Right ventricle myocardium inferior (tissue), 1 donor: ENCODE measurements around the gene TRPV3. TPM values are rescaled to one million over a fixed set of nuclear protein-coding genes. Genes with fewer than 3 reads are reported as not detected.
"Not testable (repeated sequence)": the region's sequence is repeated elsewhere in the genome, so short reads cannot be mapped to it uniquely, and the experiment has no call there.

Source experiments
- ATAC-seq: fragments of 200-7000 bp; cut with Tn5 transposase; one replicate; pipeline ENCODE4 v1.9.1; 2020; ENCODE audit warnings: mild to moderate bottlenecking, moderate library complexity
- DNase-seq: peaks from one replicate; pipeline ENCODE4 v3.0.0; 2021; ENCODE audit errors: missing footprints
- intact Hi-C: fragments of 100-400 bp; cut with DNase I; formaldehyde crosslinking; loops from one replicate; pipeline ENCODE4 v1.11.0; 2022
- total RNA-seq: library from RNA; stranded (reverse); fragmentation: NEBNext Ultra II Directional; extraction: Animal tissue kit (Norgen Biotek cat#: 25700); gene quantifications from one replicate; pipeline ENCODE4 v1.2.1, GENCODE V29; 2021
- donor health status: DM: no; HTN: yes; CAD: no; lungs with severe emphysema.

TRPV3 gene
- total RNA-seq, 1 donor from 2014 or later: 0.84 TPM

DNA sequence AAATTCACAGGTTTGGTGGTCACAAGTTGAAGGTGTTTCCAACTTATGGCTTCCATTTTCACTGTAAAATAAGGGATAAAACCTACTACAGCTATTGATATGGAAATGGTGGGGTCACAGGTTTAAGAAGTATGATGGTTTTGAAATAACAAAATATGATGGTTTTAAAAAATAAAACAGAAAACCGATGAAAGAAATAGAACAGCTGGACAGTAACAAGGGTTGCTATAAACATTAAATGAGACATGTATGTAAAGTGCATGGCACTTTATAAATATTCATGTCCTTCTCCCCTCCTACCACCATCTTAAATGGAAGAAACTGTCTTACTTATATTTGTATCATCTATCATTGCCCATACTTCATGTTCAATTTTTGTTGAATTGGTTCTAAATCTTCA, 50.5 kb downstream of the TRPV3 start:
- no peak for ATAC-seq
- intact Hi-C loops: no loop called here
- DNase-seq: no peak

DNA sequence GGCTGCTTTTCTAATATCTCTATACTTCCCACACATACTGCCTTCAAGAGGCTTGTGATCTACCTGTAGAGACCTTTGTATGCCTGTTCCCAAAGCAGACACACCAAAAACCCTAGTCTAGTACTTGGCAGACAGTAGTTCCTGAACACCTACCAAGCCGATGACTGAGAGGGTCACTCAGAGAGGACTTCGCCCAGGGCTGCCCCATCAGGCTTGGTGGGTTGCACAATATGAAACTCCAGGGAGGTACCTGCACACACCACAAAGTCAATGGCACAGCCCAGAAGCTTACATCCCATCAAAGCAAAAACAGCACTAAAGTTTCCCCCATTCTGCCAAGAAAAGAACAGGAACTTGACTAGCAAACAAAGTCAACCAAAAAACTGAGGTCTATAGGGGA, 51.6 kb downstream of the TRPV3 start:
- ATAC-seq: no peak
- intact Hi-C loops: no loop called here

DNA sequence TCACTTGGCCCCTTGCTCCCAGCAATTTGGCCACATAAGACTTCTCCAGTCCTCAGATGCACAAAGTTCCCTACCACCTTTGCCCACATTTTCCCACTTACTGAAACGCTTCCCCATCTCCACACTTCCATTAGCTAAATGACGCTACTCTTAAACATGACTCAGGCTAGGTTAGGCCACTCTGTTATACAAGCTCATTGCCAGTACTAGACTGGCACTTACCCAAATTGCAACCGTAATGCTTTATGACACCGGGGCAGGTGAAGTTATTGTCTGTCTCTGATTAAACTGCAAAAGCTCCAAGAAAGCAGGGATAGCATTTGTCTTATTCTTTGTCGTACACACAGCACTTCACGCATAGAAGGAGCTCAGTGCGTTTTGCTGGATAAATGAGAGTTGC, 52.6 kb downstream of the TRPV3 start:
- DNase-seq (no peak), ATAC-seq (no peak)
- intact Hi-C loops: no loop called here

More for the DNA sequence above, 51.6 kb downstream of the TRPV3 start:
- no peak for DNase-seq

DNA sequence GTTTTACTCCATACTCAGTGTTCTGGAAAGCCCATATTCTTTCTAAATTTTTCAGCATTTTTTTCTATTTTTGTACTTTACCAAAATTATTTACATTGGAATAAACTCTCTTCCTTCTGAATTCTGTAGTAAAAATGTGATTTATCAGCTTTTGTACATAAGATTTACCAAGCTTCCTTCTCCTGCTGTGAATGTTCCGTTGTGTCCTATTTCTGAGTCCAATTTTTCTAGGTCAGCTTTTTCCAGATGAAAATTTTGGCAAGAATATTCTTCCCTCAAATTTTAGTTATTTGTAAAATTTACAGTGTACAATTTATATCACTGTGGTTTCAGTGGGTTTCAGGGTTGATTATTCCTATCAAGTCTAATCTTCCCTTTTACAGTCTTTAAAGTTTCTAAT, 54.3 kb downstream of the TRPV3 start:
- no peak for DNase-seq
- intact Hi-C loops: no loop called here
- ATAC-seq: no peak

- intact Hi-C loops: no loop called here
- ATAC-seq: no peak
- no peak for DNase-seq
Measured at GRCh38 chr17:3502466-3502865, 55.1 kb downstream of the TRPV3 start.

DNA sequence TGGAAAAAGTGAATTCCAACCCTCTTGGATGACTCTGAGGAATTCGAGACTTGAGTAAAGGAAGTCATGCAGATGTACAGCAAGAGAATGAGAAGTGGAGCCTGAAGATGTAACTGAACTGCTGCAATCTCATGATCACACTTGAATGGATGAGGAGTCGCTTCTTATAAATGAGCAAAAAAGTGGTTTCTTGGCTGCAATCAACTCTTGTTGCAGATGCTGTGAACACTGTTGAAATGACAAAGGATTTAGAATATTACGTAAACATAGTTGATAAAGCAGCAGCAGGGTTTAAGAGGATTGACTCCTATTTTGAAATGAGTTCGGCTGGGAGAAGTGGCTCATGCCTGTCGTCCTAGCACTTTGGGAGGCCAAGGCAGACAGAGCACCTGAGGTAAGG, 56.3 kb downstream of the TRPV3 start:
- DNase-seq (no peak), ATAC-seq (no peak)
- intact Hi-C loops: no loop called here

GRCh38 chr17:3497101-3497500, 60.5 kb downstream of the TRPV3 start:
- DNase-seq (no peak), ATAC-seq (no peak)
- intact Hi-C loops: no loop called here

DNA sequence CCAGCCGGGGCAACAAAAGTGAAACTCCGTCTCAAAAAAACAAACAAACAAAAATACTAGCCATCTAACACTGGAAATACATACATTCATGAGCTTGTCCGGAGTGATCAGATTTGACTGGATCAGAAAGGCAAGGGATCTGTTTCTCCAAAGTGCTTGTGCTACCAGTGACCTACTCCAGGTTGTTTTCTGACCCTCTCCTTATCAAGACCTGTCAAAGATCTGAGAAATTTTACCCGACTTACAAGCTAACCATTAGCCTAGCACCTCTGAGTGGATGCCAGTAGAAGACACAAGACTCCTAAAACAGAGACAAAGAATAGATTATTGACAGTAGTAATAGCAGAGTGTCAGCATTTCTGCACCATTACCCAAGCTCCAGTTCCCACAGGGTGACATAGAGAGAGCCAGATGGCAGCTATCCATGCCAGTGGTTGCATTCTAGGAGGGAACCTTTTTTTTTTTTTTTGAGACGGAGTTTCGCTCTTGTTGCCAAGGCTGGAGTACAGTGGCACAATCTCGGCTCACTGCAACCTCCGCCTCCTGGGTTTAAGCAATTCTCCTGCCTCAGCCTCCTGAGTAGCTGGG, 72.0 kb downstream of the TRPV3 start:
- DNase-seq: no peak
- no peak for ATAC-seq
- intact Hi-C loops: no loop called here

- DNase-seq (no peak), ATAC-seq (no peak)
- intact Hi-C loops: no loop called here
Measured at GRCh38 chr17:3482852-3483251, 74.8 kb downstream of the TRPV3 start.

DNA sequence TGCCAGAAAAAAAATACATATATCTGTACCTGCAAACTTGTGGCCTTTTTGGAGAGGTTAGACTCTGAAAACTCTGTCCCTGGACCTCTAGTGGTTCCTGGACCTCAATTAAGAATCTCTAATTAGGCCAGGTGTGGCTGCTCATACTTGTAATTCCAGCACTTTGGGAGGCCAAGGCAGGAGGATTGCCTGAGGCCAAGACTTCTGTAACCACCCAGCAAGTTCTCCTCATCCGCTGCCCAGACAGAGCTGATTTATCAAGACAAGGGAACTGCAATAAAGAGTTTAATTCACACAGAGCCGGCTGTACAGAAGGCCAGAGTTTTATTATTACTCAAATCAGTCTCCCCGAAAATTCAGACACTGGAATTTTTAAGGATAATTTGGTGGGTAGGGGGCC, 77.6 kb downstream of the TRPV3 start:
- ATAC-seq: no peak
- intact Hi-C loops: no loop called here
- no peak for DNase-seq

DNA sequence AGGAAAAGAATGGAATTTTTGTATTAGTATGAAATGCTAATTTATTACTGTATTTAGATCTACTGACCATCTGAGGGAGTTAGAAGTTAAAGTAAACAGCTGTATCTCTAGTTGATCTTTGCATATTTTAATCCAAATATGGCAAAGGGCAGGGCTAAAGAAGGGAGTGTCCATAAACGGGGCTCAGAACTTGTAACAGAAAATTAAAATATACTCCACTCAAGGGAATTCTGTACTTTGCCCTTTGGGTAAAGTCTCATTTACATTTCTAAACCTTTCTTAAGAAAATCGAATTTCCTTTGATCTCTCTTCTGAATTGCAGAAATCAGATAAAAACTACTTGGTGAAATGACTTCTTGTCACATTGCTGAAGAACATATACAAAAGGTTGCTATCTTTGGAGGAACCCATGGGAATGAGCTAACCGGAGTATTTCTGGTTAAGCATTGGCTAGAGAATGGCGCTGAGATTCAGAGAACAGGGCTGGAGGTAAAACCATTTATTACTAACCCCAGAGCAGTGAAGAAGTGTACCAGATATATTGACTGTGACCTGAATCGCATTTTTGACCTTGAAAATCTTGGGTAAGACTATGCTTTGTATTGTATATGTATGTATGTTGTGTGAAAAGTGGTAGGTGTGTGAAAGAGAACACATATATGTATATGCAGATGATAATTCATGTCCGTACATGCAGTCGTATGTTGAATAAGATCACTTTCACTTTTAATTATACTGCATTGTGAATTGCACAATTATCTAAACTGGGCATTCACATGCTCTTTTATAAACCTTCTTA, 81.6 kb downstream of the TRPV3 start, which contains the start of gene ASPA:
Gene ASPA, plus strand, starts transcription at position 186 of the 799 bp plus-strand sequence. Its CDS starts 163 bp downstream, at position 349.
- intact Hi-C loops: no loop called here
- DNase-seq: no peak
- peak; percentile 64 for ATAC-seq

DNA sequence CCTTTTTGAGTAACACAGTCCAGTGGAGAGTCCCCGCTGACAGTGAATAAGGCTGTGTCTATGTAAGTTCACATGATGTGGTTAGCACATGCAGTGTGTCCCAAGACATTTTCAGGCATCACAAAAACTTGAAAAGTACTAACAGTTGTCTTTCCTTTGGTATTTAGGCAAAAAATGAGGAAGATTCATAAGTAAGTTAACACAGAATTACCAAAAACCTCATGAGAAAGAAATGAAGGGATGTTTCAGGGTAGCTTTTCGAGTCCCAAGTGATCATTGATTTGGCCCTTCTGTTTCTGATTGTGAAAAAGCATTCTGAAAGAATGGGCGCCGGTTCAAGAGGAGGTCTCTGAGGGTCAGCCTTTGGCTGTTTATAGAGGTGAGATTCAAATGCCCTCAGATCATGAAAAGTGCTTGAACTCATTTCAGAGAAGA, 82.3 kb downstream of the TRPV3 start:
- no peak for DNase-seq
- ATAC-seq: no peak
- intact Hi-C loops: no loop called here

GRCh38 chr17:3474212-3474611, 83.4 kb downstream of the TRPV3 start:
- intact Hi-C loops: no loop called here
- ATAC-seq: no peak
- no peak for DNase-seq

DNA sequence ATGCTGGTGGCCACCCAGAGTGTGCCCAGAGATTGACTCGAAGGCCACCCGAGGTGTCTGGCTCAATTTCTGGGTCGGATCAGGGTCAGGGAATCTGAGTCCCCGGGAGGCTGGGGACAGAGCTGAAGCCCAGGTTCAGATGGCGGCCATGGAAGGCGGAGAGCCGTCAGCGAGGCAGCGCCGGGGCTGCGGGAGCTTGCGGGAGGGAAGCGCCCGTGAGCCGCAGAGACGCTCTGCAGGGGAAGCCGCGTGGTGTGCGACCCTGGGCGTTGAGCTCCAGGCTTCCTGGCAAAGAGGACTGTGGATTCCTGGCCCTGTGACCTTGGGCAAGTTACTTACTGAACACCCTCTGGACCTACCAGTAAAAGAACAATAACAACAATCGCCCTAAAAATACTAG, 85.5 kb downstream of the TRPV3 start:
- ATAC-seq: no peak
- no peak for DNase-seq

GRCh38 chr17:3471599-3471998, 86.0 kb downstream of the TRPV3 start, which contains the start of gene SPATA22:
Gene SPATA22, minus strand, starts transcription at chr17:3471819. Its CDS starts 2,494 bp downstream, at chr17:3469325.
- no peak for DNase-seq
- intact Hi-C loops: no loop called here
- ATAC-seq: no peak

More for the DNA sequence above, 85.5 kb downstream of the TRPV3 start:
- intact Hi-C loops: no loop called here

GRCh38 chr17:3469529-3469928, 88.1 kb downstream of the TRPV3 start:
- no peak for ATAC-seq
- intact Hi-C loops: no loop called here
- no peak for DNase-seq

GRCh38 chr17:3466355-3466754, 91.3 kb downstream of the TRPV3 start:
- intact Hi-C loops: not testable (repeated sequence)

More at GRCh38 chr17:3466355-3466754, 91.3 kb downstream of the TRPV3 start:
- DNase-seq, ATAC-seq: not testable (repeated sequence)
